GM18507 (cell line): ENCODE data around the gene ZSWIM1.
"Not testable (repeated sequence)": the region's sequence is repeated elsewhere in the genome, so short reads cannot be mapped to it uniquely, and the experiment has no call there.

Source experiments
- DNase-seq: peaks from one replicate; pipeline ENCODE4 v3.0.0; 2011; ENCODE audit warnings: low read depth; ENCODE audit not compliant: insufficient read length; ENCODE audit errors: extremely low spot score
- FAIRE-seq: peaks from 2 replicates; lab custom pipeline; 2011; peaks lifted over from hg19 to GRCh38; lab: Jason Lieb, UNC

Gene ZSWIM1

DNA sequence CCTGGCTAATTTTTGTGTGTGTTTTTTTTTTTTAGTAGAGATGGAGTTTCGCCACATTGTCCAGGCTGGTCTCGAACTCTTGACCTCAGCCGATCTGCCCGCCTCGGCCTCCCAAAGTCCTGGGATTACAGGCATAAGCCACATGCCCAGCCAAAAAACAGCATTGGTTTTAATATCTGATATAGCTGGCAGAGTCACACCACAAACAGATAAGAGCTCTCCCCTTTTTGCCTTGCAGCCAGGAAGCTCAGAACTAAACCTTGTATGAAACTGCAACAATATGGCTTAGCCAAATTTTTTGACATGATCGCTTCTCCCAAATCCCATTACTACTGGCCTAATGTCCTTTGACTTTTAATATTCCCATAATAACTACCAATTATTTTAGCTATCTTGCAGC lies 28.7 kb upstream of the ZSWIM1 start:
- no peak for DNase-seq
- FAIRE-seq = no peak

DNA sequence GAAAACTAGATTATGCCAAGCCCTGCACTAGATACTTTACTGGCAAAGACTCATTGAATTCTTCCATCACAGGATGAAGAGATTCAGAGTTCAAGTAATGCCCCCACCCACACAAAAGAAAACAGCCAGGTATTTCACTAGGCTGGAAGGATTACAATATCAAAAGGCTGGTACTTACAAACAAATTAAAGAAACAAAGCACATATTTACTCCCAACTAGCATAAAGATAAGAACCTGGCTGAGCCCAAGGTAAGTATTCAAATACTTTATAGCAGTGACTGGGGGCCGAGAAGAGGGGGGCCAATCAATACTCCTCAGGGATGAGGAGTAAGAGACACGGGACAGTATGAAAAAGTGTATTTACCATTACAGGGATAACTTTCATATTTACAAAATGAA lies 27.5 kb upstream of the ZSWIM1 start:
- DNase-seq (no peak), FAIRE-seq (no peak)

DNA sequence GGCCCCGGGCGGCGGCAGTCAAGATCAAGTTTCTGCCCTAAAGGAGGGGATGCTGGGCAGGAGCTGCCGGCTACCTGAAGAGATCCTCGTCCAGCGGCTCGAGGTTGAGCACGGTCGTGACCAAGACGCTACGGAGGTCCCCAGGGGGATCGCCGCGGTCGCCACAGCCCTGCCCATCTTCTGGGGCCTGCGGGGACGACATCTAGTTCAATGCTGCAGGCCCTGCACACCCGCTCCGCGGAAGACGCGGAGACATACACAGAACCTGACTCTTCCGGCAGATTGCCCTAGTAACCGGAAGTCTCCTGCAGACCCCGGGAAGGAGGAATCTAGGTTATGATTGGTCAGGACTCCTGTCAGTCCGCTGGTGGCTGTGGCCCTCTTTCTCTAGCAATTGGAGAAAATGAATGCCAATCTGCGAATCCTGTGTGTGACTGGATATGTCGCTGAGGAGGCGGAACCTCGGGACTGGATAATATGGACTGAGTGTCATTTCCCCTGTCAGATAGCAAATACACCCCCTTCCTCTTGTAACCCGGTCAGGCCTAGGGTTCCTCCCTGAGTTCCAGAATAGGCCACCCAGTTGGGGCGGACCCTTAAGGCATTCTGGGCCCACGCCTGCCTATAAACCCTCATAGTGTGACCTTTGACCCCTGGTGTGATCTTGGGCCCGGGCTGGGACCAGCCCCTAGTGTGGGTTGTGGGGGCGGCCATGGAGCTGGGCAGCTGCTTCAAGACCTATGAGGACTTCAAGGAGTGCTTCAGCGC lies 23.7 kb upstream of the ZSWIM1 start, which contains the start of the genes ACOT8 and ZSWIM3:
Gene ACOT8 (minus strand): TSS at position 279 of the 768 bp plus-strand sequence. CDS start 77 bp downstream, at position 202.
Gene ZSWIM3 (plus strand): TSS at position 501 of the 768 bp plus-strand sequence. CDS start 212 bp downstream, at position 713.
- FAIRE-seq (peak; percentile 96), DNase-seq (peak; percentile 97)

DNA sequence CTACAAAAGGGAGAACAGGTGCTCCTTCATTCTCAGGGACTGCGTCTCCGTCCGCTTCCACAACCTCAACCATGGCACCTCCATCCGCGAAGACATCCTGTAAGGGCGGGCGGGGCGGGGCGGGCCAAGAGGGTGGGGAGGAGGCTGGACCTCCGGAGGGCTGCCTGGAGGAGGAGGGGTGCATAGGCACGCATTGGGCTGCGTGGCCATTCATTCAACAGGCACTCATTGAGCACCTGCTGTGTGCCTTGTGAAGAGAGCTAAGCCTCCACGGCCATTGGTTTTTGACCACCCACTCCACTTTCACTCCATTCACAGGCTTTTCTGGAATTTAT lies 23.2 kb upstream of the ZSWIM1 start:
- FAIRE-seq = no peak
- DNase-seq = peak; percentile 56

DNA sequence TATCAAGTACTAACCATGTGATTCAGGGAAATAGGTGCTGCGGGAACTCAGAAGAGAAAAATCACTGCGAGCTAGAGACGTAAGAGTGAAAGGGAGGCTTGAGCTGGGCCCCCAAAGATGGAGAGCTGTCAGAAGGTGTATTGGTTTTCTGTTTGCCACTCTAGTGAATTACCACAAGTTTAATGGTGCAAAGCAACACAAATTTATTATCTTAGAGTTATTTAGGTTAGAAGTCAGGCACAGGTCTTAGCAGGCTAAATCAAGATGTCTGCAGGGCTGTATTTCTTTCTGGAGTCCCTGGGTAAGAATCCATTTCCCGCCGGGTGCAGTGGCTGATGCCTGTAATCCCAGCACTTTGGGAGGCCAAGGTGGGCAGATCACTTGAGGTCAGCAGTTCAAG lies 21.1 kb upstream of the ZSWIM1 start:
- FAIRE-seq = no peak

DNA sequence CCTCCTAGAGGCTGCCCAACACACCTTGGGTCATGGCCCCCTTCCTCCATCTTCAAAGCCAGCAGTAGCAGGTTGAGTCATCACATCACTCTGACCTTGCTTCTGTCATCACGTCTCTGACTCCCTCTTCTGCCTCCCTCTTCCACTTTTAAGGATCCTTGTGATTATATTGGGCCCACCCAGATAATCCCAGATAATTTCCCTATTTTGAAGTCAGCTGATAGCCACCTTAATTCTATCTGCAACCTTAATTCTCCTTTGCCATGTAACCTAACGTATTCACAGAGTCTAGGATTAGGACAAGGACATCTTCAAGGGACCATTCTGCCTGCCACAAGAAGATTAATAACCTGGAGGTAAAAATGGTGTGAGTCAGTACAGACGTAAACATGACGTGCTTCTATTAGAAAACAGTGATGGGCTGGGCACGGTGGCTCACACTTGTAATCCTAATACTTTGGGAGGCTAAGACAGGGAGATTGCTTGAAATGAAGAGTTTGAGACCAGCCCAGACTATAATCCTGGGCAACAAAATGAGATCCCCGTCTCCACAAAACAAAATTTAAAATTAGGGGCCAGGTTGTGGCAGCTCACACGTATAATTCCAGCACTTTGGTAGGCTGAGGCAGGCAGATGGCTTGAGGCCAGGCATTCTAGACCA lies 20.3 kb upstream of the ZSWIM1 start:
- FAIRE-seq = no peak
- no peak for DNase-seq

More for the DNA sequence above, 21.1 kb upstream of the ZSWIM1 start:
- DNase-seq = no peak

DNA sequence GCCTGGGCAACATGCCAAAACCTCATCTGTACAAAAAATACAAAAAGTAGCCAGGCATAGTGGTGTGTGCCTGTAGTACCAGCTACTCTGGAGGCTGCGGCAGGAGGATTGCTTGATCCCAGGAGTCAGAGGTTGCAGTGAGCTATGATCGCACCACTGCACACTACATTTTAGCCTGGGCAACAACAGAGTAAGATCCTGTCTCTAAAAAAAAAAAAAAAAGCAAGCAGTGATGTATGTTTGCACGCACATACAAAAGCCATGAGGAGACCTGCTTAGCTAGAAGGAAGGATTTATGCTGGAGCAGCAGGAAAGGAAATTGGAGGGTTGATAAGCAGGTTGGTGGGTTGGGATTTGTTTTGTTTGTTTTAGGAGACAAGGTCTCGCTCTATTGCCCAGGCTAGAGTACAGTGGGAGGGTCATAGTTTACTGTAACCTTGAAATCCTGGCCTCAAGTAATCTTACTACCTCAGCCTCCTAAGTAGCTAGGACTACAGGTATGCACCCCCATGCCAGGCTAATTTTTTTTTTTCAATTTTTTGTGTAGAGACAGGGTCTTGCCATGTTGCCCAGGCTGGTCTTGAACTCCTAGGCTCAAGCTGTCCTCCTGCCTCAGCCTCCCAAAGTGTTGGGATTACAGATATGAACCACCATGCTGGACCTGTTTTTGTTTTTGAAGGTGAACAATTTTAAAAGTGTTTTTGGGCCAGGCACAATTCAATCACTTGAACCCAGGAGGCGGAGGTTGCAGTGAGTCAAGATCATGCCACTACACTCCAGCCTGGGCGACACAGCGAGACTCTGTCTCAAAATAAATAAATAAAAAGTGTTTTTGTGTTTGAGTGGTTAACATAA lies 19.6 kb upstream of the ZSWIM1 start:
- DNase-seq (no peak), FAIRE-seq (no peak)

DNA sequence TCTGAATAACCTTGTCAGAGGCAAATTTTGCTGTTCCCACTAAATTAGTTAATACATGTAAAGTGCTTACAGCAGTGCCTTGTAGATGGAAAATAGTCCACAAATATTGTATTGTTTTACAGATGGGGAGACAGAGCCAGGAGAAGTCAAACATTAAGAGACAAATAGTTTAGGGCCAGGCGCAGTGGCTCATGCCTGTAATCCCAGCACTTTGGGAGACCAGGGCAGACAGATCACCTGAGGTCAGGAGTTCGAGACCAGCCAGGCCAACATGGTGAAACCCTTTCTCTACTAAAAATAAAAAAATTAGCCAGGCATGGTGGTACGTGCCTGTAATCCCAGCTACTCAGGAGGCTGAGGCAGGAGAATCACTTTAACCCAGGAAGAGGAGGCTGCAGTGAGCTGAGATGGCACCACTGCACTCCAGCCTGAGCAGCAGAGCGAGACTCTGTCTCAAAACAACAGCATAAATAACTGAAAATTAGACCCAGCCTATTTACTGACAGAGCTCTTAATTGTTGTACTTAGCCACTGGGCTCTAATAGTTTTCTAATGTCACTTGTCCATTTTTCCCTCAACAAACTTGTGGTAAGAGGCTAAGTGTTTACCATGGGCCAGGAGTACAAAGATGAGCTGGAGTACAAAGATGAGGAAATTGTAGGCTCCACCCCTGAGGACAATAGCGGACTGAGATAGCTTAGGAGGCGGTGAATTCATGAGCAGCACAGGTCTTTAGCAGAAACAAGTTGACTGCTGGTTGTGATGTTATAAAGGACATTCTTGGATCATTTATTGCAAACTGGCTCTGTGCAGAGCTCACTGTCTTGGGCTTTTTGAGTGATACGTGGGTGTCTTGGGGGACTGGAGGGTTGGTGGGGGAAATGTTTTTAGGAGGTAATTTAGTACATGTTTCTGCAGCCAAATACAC lies 17.2 kb upstream of the ZSWIM1 start:
- FAIRE-seq = no peak

DNA sequence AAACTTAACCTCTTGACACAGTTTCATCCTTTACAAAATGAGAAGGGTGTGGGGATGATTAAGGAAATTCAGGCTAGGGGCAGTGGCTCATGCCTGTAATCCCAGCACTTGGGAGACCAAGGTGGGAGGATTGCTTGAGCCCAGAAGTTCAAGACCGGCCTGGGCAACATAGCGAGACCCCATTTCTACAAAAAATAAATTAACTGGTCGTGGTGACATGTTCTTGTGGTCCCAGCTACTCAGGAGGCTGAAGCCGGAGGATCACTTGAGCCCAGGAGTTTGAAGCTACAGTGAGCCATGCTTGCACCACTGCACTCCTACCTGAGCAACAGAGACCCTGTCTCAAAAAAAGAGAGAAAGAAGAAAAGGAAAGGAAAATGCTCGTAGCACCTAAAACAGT lies 14.6 kb upstream of the ZSWIM1 start:
- FAIRE-seq = no peak

More for the DNA sequence above, 17.2 kb upstream of the ZSWIM1 start:
- no peak for DNase-seq

DNA sequence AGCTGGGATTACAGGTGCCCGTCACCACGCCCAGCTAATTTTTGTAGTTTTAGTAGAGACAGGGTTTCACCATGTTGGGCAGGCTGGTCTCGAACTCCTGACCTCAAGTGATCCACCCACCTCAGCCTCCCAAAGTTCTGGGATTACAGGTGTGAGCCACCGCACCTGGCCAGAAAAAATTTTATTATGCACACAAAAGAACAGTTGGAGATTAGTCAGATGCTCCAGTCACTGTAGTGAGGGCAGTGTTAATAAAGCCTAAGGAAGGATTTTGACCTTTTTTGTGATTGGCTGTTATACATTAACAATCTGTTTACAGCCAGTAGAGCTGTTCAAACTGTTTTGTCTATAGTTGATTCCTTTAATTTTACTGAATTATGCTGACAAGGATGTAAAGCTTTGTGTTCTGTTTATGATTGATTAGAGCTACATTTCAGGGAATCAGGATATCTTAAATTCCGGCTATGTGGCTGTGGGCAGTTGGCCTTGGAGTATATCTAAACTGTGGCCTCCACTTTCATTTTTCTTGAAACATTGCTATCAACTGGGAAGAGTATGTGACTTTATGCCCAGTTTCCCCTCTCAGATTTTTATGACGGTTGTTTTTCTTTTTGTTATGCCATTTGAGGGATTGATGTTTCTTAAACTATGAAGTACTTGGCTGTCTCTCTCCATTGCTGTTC lies 13.8 kb upstream of the ZSWIM1 start:
- FAIRE-seq (no peak), DNase-seq (no peak)

More for the DNA sequence above, 14.6 kb upstream of the ZSWIM1 start:
- no peak for DNase-seq

DNA sequence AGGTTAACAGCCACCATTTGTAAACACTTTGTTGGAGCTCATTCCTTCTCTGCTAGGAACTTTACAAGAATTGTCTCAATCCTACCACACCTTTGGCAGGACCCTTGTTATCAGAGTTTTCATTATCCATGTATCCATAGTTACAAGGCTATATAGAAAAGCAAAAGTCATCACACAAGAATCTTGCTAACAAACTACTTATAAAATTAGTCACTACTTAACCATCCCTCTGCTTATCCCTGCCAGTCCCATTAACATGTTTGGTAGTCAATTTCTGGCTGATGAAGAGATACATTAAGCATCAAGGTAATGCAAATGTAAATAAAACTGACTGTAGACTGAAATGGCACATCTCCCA lies 13.2 kb upstream of the ZSWIM1 start:
- DNase-seq = no peak
- FAIRE-seq = no peak

DNA sequence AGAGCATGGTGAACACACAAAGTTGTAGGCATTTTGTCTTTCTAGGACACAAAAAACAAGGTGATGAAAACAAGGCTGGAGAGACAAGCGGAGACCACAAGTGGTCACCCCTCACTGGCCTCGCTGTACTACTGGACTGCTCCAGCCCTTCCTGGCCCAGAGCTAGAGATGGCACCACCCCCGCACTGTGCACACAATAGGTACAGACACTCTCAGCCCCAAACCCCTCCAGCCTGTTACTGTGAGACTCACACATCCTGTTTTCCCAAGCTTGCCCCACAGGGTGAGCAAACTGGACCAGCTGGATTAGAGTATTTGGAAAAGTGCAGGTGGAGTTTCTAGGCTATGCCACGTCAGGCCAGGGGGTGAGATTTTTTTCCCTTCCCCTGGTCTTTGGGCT lies 8.4 kb upstream of the ZSWIM1 start:
- no peak for FAIRE-seq
- DNase-seq = no peak

DNA sequence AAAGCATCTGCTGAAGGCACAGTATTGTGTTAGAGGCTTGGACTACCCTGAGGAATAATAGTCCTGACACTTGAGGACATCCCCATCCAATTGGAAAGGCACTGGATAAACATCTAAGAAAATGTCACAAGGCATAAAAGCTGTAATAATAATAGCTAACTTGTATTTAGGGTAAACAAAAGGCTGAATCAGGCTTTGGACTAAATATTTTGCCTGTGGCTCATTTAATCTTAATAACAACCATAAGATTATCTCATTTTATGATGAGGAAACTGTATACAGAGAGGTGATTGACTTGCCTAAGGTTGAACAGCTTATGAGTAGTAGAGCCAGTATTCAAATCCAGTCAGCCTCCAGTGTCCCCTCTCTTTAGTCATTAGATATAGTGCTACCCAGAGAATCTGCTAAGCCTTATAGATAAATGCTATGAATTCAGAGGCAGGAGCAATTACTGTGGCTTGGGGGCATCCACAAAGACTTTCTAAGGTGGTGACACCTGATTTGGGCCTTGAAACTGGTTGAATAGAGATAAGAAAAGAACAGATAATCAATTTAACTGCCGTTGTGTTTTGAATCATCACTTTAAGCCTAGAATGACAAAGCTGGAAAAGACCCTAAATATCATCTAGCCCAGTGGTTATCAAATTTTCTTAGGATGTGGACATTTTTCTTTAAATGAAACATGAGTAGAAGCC lies 7.5 kb upstream of the ZSWIM1 start:
- FAIRE-seq (no peak), DNase-seq (no peak)

DNA sequence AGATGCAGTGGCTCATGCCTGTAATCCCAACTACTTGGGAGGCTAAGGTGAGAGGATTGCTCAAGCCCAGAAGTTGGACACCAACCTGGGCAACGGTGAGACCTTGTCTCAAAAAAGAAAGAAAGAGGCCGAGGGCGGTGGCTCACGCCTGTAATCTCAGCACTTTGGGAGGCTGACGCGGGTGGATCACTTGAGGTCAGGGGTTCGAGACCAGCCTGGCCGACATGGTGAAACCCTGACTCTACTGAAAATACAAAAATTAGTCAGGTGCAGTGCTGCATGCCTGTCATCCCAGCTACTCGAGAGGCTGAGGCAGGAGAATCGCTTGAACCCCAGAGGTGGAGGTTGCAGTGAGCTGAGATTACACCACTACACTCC lies 6.9 kb upstream of the ZSWIM1 start:
- not testable (repeated sequence) for FAIRE-seq, DNase-seq

DNA sequence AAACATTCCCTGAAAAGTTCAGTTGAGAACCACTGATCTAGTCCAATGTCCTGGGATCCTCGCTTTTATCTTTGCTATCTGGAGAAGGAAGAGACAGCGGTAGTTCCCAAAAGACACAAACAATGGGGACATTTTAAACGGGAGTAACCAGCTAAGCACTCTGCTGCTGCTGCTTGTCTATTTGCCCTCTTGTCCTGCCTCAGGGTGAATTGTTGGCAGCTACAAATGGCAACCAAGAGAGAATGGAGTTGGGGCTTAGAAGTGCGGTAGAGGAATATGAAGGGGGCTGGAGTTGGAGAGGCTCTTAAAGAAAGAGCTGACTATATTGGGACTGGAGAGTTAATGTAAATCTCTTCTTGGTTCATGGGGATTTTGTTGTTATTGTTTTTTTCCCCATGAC lies 6.5 kb upstream of the ZSWIM1 start:
- DNase-seq (no peak), FAIRE-seq (no peak)

DNA sequence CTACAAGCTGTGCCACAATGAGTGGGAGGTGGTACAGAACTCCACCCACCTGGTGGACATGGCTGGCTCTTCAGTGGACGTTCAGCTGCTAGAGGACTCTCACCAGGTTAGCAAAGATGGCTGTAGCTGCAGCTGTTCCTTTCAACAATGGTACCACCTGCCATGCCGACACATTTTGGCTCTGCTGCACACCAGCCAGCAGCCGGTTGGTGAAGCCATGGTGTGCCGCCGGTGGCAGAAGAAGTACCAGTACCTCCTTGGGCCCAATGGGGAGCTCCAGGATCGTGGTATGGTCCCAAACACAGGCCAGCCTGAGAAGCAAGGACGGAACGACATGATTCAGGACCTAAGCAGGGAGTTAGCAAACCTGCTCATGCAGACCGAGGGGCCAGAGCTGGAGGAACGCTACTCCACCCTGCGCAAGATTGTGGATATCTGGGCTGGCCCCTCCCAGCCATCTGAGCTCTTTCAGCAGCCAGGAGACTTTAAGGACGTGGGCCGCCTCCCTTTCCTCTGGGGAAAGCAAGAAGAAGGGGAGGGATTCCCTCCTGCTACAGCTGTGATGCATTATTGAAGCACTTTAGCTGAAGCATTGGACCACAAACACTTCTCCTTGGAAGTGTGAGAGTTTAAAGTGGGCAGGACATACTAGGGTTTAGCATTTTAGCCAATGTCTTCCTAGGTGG lies 2.8 kb upstream of the ZSWIM1 start:
- DNase-seq (no peak), FAIRE-seq (no peak)

DNA sequence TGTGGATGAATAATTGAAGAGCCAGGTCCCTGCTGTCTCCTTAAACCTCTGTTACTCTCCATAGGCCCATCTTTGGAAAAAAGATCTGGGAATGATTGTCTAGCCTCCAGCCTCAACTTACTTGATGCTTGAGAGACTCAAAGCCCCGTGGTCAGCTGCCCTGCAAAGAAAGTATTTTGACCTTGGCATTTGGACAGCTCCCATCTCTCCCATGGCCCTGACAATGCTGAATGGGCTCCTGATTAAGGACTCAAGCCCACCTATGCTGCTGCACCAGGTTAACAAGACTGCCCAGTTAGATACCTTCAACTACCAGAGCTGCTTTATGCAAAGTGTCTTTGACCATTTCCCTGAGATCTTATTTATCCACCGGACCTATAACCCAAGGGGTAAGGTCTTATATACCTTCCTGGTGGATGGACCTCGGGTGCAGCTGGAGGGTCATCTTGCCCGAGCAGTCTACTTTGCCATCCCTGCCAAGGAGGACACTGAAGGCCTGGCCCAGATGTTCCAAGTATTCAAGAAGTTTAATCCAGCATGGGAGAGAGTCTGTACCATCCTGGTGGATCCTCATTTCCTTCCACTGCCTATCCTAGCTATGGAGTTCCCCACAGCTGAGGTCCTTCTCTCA lies 1.6 kb downstream of the ZSWIM1 start:
- DNase-seq (no peak), FAIRE-seq (no peak)
